Stimulated activated CD4-positive, alpha-beta T cell treated with anti-CD3 and anti-CD28 coated beads, Interleukin-12 subunit alpha, Interleukin-12 subunit beta, amount 100 ng/mL, for 48 hours (primary cell): ENCODE measurements around the gene RBL2.

ENCODE experiments used
- DNase-seq, 3 donors: peaks; one replicate each; pipeline ENCODE4 v3.0.0-alpha.2; 2020; ENCODE audit warnings: low read depth in 2 of 3, low spot score in 1 of 3

Gene RBL2

GRCh38 chr16:53446090-53446489, 11.8 kb downstream of the RBL2 start:
- DNase-seq, result no peak

DNA sequence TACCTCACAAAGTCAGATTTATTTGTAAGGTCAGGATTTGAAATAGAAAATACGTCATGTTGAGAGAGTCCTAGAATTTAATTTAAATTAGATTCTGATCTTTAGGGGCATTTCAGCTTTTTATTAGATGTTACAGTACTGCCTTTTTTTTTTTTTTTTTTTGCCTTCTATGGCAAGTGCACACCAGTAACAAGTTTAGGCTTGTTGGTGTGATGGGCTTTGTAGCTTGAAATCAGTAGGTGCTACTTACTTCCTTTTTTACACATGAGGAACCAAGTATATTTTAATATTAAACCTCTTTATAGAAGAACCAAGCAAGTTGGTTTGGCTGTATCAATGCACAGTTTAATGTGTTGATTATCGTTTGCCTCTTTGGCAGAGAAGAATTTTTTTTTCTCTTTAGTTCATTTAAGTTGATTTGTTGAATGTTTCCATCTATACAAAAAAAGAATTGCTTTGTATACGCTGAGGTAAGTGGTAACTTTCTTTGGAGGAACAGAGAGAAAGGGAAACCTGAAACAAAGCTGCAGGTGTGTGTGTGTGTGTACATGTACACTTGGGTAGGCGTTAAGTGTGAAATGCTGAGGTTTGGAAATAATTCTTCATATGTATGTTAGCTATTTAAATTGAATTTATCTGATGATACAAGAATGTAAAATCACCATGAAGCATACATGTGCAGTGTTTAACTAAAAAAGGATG, 15.7 kb downstream of the RBL2 start:
- no peak for DNase-seq

DNA sequence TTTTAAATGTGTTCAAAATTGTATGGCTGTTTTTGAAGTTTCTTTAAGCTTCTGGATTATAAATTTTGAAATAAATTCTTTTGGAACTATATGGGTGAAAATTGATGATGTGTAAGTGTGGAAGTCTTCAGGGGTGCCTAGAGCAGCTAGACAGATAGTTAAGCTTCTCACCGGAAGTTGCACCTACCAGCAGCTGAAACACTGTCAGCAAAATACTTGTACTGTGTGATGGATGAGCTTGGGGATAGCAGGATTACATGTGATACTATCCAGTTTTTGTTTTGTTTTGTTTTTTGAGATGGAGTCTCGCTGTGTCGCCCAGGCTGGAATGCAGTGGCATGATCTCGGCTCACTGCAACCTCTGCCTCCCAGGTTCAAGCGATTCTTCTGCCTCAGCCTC, 19.7 kb downstream of the RBL2 start:
- no peak for DNase-seq

GRCh38 chr16:53456625-53457024, 22.4 kb downstream of the RBL2 start:
- no peak for DNase-seq

- peak; percentile 39 to 60 (median 55) for DNase-seq
Observed at GRCh38 chr16:53457670-53458069, 23.4 kb downstream of the RBL2 start.

GRCh38 chr16:53458635-53459034, 24.4 kb downstream of the RBL2 start:
- DNase-seq, result no peak

- no peak for DNase-seq
Observed at GRCh38 chr16:53465606-53466280, 31.5 kb downstream of the RBL2 start.

- no peak for DNase-seq
Observed at GRCh38 chr16:53476867-53477266, 42.6 kb downstream of the RBL2 start.

DNA sequence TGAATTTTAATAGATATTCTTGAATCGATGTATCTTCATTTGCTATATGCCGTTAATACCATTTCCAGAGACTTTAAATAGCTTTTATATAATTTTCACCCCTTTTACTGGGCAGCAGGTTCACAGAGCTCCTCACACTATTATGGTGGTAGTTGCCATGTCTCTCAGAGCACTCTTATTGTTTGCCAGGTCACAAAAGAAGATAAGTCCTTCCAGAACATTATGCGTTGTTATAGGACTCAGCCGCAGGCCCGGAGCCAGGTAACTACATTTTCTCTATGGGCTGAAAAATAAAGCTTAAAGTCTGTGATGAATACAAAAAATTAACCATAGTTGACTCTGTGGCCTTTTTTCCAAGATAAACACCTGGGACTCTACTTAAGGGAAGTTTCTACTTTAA, 44.7 kb downstream of the RBL2 start:
- DNase-seq, result no peak

- DNase-seq, result no peak
Observed at GRCh38 chr16:53480394-53480793, 46.1 kb downstream of the RBL2 start.

DNA sequence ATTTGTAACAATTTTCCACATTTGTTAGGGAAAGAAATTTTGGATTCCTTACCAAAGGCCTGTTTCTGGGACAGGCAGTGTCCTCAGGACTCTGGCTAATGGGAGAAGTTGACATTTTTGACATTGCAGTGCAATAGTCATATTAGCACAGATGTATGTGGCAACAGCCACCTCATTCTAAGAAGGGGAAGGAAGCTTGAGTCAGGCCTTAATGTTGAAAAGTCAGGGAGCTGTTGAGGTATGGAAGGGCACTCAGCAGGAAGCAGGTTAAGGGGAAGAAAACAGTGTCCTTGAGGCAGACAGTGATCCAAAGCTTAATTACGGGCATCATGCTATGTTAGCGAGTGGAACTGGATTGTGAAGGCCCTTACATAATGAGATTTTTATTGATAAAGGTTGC, 47.9 kb downstream of the RBL2 start:
- no peak for DNase-seq

- DNase-seq, result no peak
Observed at GRCh38 chr16:53484542-53484941, 50.3 kb downstream of the RBL2 start.

DNA sequence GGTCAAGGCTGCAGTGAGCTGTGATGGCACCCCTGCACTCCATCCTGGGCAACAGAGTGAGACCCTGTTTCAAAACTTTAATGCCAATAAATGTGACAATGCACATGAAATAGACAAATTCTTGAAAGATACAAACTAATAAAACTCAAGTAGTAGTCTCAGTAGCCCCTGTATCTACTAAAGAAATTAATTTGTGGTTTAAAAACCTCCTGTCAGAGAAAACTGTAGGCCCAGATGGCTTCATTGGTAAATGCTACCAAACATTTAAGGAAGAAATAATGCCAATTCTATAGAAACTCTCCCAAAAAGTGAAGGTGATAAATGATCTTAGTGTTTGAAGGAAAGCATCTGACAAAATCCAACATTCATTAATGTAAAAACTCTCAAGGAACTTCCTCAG, 52.0 kb downstream of the RBL2 start:
- DNase-seq, result no peak

DNA sequence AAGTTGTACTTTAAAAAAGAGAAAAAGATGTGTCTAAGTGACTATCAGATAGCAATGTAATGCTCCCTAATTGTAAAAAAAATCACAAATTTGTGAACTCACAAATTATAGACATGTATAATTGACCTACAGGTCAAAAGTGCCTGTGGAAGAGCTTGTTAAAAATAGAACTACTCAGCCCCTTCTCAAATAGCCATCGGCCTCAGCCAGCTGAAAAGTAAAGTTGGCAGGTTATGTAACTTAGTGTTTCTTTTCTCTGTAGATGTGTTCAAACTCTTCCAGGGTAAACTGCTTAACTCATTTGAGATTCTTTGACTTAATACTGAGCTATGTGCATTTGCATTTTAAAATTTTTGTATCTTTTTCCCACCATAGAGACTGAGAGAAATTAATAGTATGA, 55.5 kb downstream of the RBL2 start:
- DNase-seq, result no peak

- DNase-seq, result no peak
Observed at GRCh38 chr16:53492503-53492902, 58.2 kb downstream of the RBL2 start.

DNA sequence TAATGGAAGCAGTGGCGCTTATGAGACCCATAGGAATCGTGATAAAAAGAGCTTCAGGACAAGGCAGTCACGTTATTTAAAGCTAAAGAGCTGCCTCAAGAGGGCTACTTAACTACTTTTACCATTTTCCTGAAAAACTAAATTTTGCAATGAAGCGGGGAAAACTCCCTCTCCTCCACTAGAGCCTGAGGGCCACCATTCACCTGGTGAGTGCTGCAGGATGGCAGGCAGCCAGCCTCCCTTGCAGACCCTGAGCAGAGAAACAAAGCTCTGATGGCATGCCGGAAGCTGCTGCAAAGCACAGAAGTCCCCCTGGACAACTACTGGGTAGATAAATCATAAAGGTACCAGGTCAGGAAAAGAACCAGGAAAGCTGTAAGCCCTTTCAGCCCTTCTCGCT, 60.4 kb downstream of the RBL2 start:
- DNase-seq, result no peak

- DNase-seq, result no peak
Observed at GRCh38 chr16:53495325-53495724, 61.1 kb downstream of the RBL2 start.

GRCh38 chr16:53498984-53499383, 64.7 kb downstream of the RBL2 start:
- no peak for DNase-seq

DNA sequence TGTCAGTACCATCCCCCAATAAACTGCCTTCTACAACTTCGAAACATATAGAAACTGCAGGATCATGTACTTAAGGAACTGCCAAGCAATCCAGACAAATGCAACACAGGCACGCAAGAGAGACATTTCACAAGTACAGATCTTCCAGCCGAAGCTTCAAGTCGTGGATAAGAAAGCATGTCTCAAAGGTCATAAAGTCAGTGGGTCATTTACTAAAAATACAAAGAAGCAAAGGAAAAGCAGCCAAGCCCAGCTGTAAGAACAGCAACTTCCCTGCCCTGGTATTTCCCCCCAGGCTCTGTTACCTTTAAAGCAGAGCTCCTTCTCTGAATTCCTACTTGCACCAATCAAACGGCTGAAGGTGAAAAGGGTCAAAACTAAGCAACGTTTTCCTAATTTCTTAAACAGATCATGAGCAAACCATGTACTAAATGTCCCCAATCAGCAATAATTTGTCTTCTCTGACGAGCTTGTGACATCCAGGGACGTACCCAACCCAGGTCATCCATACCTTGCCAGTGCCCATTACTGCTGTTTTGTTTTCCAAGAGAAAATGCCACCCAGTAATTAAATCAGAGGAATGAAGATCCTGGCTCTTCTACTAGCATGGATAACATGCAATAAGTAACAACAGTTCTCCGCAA, 67.1 kb downstream of the RBL2 start:
- DNase-seq, result no peak

DNA sequence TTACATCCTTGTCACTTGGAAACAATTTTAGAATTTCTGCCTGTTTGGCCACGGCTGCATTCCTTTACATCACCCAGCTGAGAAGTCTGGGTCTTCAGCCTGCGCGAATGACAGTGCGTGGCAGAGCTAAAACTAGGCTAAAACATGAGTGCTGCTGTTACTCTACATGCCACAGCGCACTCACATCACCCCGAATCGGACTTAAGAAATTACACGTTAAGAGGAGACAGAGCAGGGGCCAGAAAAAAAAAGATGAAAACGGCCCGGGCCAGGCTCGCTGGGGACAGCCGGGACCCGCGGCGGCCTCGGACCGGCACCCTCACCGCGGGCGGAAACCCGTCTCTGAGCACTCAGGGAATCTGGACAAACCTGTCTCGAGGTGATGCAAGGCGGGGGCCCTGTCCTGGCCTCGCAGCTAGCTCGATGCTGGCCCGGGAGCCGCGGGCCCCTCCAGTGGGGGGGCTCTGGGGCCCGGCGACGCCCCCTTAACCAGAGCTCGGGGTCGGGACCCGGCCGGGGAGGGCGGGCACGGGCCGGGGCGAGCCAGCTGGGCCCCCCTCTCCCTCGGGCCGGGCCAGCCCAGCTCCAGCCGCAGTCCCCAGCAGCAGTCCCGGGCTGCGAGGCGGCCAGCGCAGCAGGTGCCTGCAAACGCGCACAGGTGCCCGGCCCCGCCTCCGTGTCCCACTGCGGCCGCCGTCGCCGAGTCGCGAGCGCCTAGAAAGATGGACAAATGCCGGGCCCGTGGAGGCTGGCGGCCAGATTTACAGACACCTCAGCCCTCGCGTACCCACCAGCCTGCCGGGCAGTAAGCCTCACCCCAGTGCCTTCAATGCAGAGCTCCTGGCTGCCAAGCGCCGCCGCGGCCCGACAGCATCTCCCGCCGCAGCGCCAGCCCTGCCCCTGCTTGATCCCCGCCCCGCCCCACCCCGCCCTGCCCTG, 68.3 kb downstream of the RBL2 start, which contains the start of gene AKTIP:
AKTIP (minus strand) TSS at position 879 of the 939 bp plus-strand sequence. CDS start 2,950 bp downstream, outside the sequence.
- DNase-seq, result peak in 2 of 3 donors; percentile 46 to 57

- DNase-seq, result peak; percentile 99
Observed at GRCh38 chr16:53503270-53503923, 69.1 kb downstream of the RBL2 start.
